Activated CD4-positive, alpha-beta T cell treated with anti-CD3 and anti-CD28 coated beads, Interleukin-10, Interleukin-2, amounts not matched to agents 100 ng/mL and 50 ng/mL, durations not matched to agents 16 hours and 8 hours (primary cell): ENCODE measurements around the gene AMN.
"Not testable (repeated sequence)": the region's sequence is repeated elsewhere in the genome, so short reads cannot be mapped to it uniquely, and the experiment has no call there.

Experiments used
- DNase-seq: peaks from one replicate; pipeline ENCODE4 v3.0.0-alpha.2; 2020

AMN gene

GRCh38 chr14:102922490-102923200 is at the start of gene AMN:
TSS of gene AMN (plus strand) at chr14:102922663. CDS start at chr14:102922689, 26 bp downstream.
- no peak for DNase-seq

GRCh38 chr14:102873131-102873530 is 49.3 kb upstream of the AMN start:
- DNase-seq: no peak

- DNase-seq: no peak
Measured at GRCh38 chr14:102873546-102874061, 48.9 kb upstream of the AMN start.

GRCh38 chr14:102875652-102876051 is 46.8 kb upstream of the AMN start:
- no peak for DNase-seq

- not testable (repeated sequence) for DNase-seq
Measured at GRCh38 chr14:102877511-102877910, 45.0 kb upstream of the AMN start.

- DNase-seq: no peak
Measured at GRCh38 chr14:102878174-102878969, 44.1 kb upstream of the AMN start.

GRCh38 chr14:102878970-102879460 is 43.4 kb upstream of the AMN start:
- DNase-seq: no peak

- DNase-seq: no peak
Measured at GRCh38 chr14:102882226-102882906, 40.1 kb upstream of the AMN start.

GRCh38 chr14:102883089-102883541 is 39.3 kb upstream of the AMN start:
- DNase-seq: peak; percentile 80

GRCh38 chr14:102883554-102883953 is 38.9 kb upstream of the AMN start:
- DNase-seq: no peak

GRCh38 chr14:102885737-102886447 is 36.6 kb upstream of the AMN start:
- DNase-seq: no peak

- no peak for DNase-seq
Measured at GRCh38 chr14:102888748-102889147, 33.7 kb upstream of the AMN start.

GRCh38 chr14:102889615-102890014 is 32.8 kb upstream of the AMN start:
- DNase-seq: no peak

- no peak for DNase-seq
Measured at GRCh38 chr14:102891111-102891510, 31.4 kb upstream of the AMN start.

GRCh38 chr14:102891556-102891955 is 30.9 kb upstream of the AMN start:
- DNase-seq: no peak

- no peak for DNase-seq
Measured at GRCh38 chr14:102892651-102893050, 29.8 kb upstream of the AMN start.

- DNase-seq: no peak
Measured at GRCh38 chr14:102893452-102893851, 29.0 kb upstream of the AMN start.

GRCh38 chr14:102896735-102897134 is 25.7 kb upstream of the AMN start:
- not testable (repeated sequence) for DNase-seq

GRCh38 chr14:102897299-102898027 is 25.0 kb upstream of the AMN start:
- DNase-seq: no peak

- no peak for DNase-seq
Measured at GRCh38 chr14:102898298-102898697, 24.2 kb upstream of the AMN start.

GRCh38 chr14:102898776-102899515 is 23.5 kb upstream of the AMN start:
- no peak for DNase-seq
